GM10248 (cell line): ENCODE data around the gene CHPF2.

Experiments used
- CTCF ChIA-PET: fragments of 300-600 bp; sonication (Branson Sonifier 250); formaldehyde crosslinking; extraction: SDS; loops from one replicate; lab custom pipeline; 2021; ENCODE audit warnings: antibody characterized with exemption; lab: Yijun Ruan, JAX
- POLR2A ChIA-PET: fragments of 350-650 bp; sonication (Branson Sonifier 250); formaldehyde crosslinking; extraction: SDS; loops from one replicate; lab custom pipeline; 2020; ENCODE audit warnings: antibody characterized with exemption; lab: Yijun Ruan, JAX
- DNase-seq: peaks from one replicate; pipeline ENCODE4 v3.0.0; 2012; ENCODE audit errors: extremely low spot score
- TF ChIP-seq, protein P1 (sequence below): IDR thresholded peaks from 2 replicates; pipeline ENCODE4 v1.5.1; 2012; ENCODE audit warnings: mild to moderate bottlenecking, low read depth; ENCODE audit errors: extremely low read depth, missing control alignments, control extremely low read depth

The CHPF2 gene

DNA sequence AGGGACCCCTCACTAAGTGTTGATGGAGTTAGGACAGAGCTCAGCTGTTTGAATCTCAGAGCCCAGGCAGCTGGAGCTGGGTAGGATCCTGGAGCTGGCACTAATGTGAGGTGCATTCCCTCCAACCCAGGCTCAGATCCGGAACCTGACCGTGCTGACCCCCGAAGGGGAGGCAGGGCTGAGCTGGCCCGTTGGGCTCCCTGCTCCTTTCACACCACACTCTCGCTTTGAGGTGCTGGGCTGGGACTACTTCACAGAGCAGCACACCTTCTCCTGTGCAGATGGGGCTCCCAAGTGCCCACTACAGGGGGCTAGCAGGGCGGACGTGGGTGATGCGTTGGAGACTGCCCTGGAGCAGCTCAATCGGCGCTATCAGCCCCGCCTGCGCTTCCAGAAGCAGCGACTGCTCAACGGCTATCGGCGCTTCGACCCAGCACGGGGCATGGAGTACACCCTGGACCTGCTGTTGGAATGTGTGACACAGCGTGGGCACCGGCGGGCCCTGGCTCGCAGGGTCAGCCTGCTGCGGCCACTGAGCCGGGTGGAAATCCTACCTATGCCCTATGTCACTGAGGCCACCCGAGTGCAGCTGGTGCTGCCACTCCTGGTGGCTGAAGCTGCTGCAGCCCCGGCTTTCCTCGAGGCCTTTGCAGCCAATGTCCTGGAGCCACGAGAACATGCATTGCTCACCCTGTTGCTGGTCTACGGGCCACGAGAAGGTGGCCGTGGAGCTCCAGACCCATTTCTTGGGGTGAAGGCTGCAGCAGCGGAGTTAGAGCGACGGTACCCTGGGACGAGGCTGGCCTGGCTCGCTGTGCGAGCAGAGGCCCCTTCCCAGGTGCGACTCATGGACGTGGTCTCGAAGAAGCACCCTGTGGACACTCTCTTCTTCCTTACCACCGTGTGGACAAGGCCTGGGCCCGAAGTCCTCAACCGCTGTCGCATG, 5.2 kb downstream of the CHPF2 start:
- DNase-seq, result no peak
- ChIA-PET POLR2A (no interaction called here), CTCF (interaction anchor here (1.2 to 6.6 kb wide), 6 partner anchors 8 to 31 kb away, joined by 3 to 78 read pairs (median 4); partner anchors contain the start of genes ABCF2 and SMARCD3)
- TF ChIP-seq, protein P1, sequence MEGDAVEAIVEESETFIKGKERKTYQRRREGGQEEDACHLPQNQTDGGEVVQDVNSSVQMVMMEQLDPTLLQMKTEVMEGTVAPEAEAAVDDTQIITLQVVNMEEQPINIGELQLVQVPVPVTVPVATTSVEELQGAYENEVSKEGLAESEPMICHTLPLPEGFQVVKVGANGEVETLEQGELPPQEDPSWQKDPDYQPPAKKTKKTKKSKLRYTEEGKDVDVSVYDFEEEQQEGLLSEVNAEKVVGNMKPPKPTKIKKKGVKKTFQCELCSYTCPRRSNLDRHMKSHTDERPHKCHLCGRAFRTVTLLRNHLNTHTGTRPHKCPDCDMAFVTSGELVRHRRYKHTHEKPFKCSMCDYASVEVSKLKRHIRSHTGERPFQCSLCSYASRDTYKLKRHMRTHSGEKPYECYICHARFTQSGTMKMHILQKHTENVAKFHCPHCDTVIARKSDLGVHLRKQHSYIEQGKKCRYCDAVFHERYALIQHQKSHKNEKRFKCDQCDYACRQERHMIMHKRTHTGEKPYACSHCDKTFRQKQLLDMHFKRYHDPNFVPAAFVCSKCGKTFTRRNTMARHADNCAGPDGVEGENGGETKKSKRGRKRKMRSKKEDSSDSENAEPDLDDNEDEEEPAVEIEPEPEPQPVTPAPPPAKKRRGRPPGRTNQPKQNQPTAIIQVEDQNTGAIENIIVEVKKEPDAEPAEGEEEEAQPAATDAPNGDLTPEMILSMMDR, result no peak

DNA sequence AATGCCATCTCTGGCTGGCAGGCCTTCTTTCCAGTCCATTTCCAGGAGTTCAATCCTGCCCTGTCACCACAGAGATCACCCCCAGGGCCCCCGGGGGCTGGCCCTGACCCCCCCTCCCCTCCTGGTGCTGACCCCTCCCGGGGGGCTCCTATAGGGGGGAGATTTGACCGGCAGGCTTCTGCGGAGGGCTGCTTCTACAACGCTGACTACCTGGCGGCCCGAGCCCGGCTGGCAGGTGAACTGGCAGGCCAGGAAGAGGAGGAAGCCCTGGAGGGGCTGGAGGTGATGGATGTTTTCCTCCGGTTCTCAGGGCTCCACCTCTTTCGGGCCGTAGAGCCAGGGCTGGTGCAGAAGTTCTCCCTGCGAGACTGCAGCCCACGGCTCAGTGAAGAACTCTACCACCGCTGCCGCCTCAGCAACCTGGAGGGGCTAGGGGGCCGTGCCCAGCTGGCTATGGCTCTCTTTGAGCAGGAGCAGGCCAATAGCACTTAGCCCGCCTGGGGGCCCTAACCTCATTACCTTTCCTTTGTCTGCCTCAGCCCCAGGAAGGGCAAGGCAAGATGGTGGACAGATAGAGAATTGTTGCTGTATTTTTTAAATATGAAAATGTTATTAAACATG, 6.0 kb downstream of the CHPF2 start:
- ChIA-PET POLR2A (no interaction called here), CTCF (no interaction called here)
- no peak for DNase-seq
- TF ChIP-seq, protein P1, result no peak

DNA sequence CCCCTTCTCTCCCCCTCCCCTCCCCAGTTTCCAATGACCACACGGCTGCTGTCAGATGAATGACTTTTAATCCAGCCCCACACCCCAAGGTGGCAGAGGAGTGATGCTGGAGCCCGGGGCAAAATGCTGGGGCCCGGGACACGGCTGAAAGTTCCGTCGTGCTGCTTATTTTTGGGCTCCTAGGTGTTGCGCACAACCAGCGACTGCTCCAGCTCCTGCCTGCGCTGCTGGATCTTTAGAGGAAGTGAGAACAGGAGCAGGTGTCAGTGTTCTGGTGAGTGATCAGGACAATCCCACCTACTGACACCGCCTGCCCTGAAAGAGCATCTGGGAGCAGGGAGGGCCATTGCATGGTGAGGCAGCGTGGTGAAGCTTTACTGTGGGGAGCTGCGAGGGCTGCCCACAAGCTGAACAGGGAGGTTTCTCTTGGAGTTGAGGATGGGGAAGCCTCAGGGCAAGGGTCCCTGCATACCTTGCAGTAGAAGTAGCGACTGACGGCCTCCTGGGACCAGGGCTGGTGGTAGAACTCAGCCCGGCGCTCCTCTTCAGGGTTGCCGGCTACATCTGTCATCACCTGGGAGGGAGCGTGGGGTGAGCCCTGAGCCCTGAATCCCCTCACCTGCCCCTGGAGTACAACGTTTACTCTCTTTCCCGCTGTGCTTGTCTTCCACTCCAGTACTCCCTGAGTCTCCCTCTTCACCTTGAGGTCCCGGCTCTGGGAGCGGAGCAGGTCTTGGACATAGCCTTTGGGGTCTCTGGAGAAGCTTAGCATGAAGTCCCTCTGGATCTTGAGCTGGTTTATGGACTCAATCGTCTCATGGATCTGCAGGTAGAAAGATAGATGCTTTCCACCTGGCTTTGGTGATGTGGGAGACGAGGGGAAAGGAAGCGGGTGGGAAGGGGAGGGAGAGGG, 6.9 kb downstream of the CHPF2 start:
- ChIA-PET POLR2A (interaction anchor here (0.5 kb wide), 2 partner anchors 102 to 142 kb away, joined by 3 to 6 read pairs; partner anchors contain the start of gene NUB1), CTCF (no interaction called here)
- no peak for DNase-seq
- TF ChIP-seq, protein P1, result no peak

DNA sequence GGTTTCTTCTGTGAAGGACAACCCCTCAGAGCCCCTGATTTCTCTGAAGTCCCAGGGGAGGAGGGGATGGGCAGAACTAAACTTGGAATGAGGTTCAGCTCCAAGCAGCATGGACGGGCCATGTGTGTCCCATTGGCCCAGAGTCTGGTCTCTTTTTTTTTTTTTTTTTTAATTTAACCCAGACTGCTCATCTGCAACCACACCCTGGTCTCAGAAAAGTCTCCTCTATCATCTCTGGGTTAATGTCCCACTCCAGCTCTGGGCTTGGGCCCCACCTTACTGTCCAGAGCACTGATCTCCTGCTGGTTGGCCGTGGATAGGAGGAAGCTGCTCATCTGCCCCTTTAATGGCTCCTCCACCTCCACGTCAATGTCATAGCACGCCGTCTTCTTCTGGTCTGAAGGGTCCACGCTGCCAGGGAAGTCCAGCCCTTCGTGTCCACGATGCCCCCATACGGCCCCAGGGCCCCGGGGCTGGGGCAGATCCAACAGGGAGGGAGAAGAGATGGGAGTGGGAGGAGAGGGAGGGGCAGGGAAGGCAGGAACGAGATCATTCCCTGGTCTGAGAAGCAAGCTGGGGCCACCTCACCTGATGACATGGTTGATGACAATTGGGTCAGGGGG, 7.7 kb downstream of the CHPF2 start:
- no peak for DNase-seq
- ChIA-PET CTCF (interaction anchor here (1.3 kb wide), 1 partner anchor 13 kb away, joined by 3 read pairs; the partner anchor contains the start of gene ABCF2), POLR2A (interaction anchor here (0.5 to 0.6 kb wide), 3 partner anchors 102 to 489 kb away, joined by 3 to 6 read pairs (median 5); partner anchors contain the start of gene NUB1)
- TF ChIP-seq, protein P1, result no peak

DNA sequence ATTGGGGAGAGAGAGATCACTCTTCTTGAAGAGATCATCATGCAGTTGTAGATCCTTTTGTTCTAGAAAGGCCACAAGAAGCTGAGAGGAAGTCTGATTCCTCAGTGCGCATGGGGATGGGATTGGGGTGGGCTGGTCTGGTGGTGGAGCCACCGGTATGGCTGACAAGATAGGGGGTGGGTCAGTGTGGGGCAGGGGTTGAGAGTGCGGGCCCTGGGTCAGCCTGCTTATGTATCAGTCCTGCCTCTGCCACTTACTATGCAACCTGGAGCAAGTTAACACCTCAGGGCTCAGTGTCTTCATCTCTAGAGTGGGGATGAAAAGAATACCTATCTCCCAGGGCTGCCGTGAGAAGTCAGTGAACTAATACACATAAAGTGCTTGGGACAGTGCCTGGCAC, 8.3 kb downstream of the CHPF2 start:
- TF ChIP-seq, protein P1, result no peak
- no peak for DNase-seq
- CTCF ChIA-PET, result interaction anchor here (1.3 kb wide), 1 partner anchor 14 kb away, joined by 3 read pairs; the partner anchor contains the start of gene ABCF2
- POLR2A ChIA-PET, result interaction anchor here (0.6 kb wide), 1 partner anchor 490 kb away, joined by 5 read pairs; no protein-coding TSS in a partner anchor
